Stimulated activated CD4-positive, alpha-beta T cell treated with anti-CD3 and anti-CD28 coated beads, Interleukin-15, amount 100 ng/mL, for 1 hour (primary cell): ENCODE data around the gene KIDINS220.
"Not testable (repeated sequence)": the region's sequence is repeated elsewhere in the genome, so short reads cannot be mapped to it uniquely, and the experiment has no call there.

ENCODE experiments used
- DNase-seq, 2 donors: peaks; one replicate each; pipeline ENCODE4 v3.0.0-alpha.2; 2020; ENCODE audit warnings: low read depth in 1 of 2, low spot score in 1 of 2

The KIDINS220 gene

GRCh38 chr2:8754106-8754776 is 83.2 kb downstream of the KIDINS220 start:
- DNase-seq, result no peak

- no peak for DNase-seq
Measured at GRCh38 chr2:8753609-8754008, 83.8 kb downstream of the KIDINS220 start.

GRCh38 chr2:8752385-8752784 is 85.0 kb downstream of the KIDINS220 start:
- DNase-seq, result no peak

GRCh38 chr2:8750221-8750620 is 87.2 kb downstream of the KIDINS220 start:
- no peak for DNase-seq

GRCh38 chr2:8743261-8743660 is 94.2 kb downstream of the KIDINS220 start:
- DNase-seq, result no peak

GRCh38 chr2:8740136-8740535 is 97.3 kb downstream of the KIDINS220 start:
- DNase-seq, result no peak

- DNase-seq, result no peak
Measured at GRCh38 chr2:8737571-8738175, 99.7 kb downstream of the KIDINS220 start.

GRCh38 chr2:8732601-8733000 is 104.8 kb downstream of the KIDINS220 start:
- DNase-seq, result no peak

GRCh38 chr2:8729939-8730338 is 107.5 kb downstream of the KIDINS220 start:
- no peak for DNase-seq

GRCh38 chr2:8729101-8729500 is 108.3 kb downstream of the KIDINS220 start:
- DNase-seq, result not testable (repeated sequence)

- DNase-seq, result no peak
Measured at GRCh38 chr2:8728305-8729015, 109.0 kb downstream of the KIDINS220 start.

GRCh38 chr2:8725838-8726237 is 111.6 kb downstream of the KIDINS220 start:
- DNase-seq, result no peak

GRCh38 chr2:8722986-8723385 is 114.4 kb downstream of the KIDINS220 start:
- no peak for DNase-seq

- no peak for DNase-seq
Measured at GRCh38 chr2:8721410-8721809, 116.0 kb downstream of the KIDINS220 start.

- DNase-seq, result no peak
Measured at GRCh38 chr2:8720741-8721140, 116.7 kb downstream of the KIDINS220 start.

- no peak for DNase-seq
Measured at GRCh38 chr2:8719528-8719927, 117.9 kb downstream of the KIDINS220 start.

- DNase-seq, result no peak
Measured at GRCh38 chr2:8714971-8715370, 122.4 kb downstream of the KIDINS220 start.

- no peak for DNase-seq
Measured at GRCh38 chr2:8714283-8714682, 123.1 kb downstream of the KIDINS220 start.

- no peak for DNase-seq
Measured at GRCh38 chr2:8710951-8711350, 126.5 kb downstream of the KIDINS220 start.

GRCh38 chr2:8709611-8710010 is 127.8 kb downstream of the KIDINS220 start:
- DNase-seq, result no peak

- no peak for DNase-seq
Measured at GRCh38 chr2:8704906-8705305, 132.5 kb downstream of the KIDINS220 start.

GRCh38 chr2:8701681-8702379 is 135.6 kb downstream of the KIDINS220 start:
- no peak for DNase-seq
